GM12864 (cell line): ENCODE data around the gene ATP6V1B1.

ENCODE experiments used
- DNase-seq: peaks from one replicate; pipeline ENCODE4 v3.0.0-alpha.2; 2011; ENCODE audit warnings: low read depth
- H3K4me3 ChIP-seq: 2 replicates; pipeline ENCODE4 v1.5.1; 2011; ENCODE audit warnings: mild to moderate bottlenecking, low read depth, low read length, control low read depth
- CTCF ChIP-seq: IDR thresholded peaks from 2 replicates; pipeline ENCODE4 v1.5.1; 2011; ENCODE audit warnings: low read depth, mild to moderate bottlenecking, moderate library complexity, low read length, control low read depth, inconsistent platforms; ENCODE audit errors: missing control alignments

The ATP6V1B1 gene

GRCh38 chr2:70906439-70907005, 29.2 kb upstream of the ATP6V1B1 start:
- DNase-seq: no peak
- no peak overlapping the region for H3K4me3 ChIP-seq
- TF ChIP-seq CTCF: no peak

DNA sequence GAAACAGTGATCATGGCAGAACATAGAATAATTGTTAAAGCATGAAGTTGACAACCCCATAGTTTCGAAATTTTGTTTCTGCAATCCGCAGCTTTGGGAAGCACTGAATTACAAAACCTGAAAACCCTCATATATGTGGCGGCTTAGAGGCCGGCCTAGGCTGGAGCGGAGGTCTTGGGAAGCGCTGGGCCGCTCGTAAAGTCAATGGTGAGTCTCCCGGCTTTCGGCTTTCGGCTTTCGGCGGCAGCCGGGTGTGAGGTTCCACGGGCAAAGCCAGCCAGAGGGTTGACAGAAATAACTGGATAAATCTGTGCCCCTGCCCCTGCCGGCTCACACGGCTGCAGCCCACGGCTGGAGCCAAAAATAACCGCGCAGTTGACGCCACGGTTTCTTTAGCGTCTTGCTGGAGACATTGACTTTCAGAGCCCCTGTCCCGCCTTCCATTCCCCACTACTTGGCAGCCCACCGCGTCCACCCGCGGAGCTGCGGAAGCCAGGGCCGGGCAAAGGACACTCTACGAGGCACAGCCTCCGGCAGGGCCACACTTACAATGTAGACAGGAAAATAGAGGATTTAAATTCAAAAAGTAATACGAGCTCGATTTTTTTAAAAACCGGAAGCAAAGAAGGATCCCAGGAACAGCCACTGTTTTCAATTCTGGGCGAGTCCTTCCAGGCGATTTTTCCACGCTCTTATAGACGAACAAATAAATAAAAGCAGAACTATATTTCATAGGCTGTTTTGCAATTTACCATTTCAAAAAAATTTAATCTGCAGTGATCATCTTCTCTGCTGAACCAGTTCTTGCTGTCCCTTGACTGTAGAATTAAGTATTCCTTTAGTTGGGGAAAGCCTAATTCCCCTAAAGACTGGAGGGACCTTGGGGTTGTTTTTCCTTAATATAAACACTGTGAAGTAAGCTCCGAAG, 28.3 kb upstream of the ATP6V1B1 start:
- H3K4me3 ChIP-seq: no peak overlapping the region
- TF ChIP-seq CTCF: no peak
- DNase-seq: no peak

- H3K4me3 ChIP-seq: no peak overlapping the region
- no peak for TF ChIP-seq CTCF
- DNase-seq: no peak
These were observed 19.4 kb upstream of the ATP6V1B1 start for GRCh38 chr2:70916291-70916690.

DNA sequence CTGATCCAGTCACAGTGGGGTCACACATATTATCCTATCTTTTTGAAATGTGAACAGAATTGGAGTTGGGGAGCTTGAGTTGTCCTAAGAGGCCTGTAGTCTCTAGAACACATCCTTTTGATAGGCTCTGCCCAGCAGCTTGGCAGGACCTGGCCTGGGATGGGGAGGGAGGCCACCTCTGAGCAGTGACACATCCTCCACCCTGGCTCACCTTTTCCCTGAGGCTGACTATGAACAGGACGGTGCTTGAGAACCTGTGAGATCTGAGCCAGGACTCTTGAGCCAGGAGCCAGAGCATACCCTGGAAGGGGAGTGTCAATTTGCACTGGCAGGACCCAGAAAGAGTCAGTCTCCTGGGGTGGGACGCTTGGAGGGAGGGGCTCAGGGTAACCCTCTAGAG, 17.7 kb upstream of the ATP6V1B1 start:
- TF ChIP-seq CTCF: no peak
- no peak overlapping the region for H3K4me3 ChIP-seq
- DNase-seq: no peak

DNA sequence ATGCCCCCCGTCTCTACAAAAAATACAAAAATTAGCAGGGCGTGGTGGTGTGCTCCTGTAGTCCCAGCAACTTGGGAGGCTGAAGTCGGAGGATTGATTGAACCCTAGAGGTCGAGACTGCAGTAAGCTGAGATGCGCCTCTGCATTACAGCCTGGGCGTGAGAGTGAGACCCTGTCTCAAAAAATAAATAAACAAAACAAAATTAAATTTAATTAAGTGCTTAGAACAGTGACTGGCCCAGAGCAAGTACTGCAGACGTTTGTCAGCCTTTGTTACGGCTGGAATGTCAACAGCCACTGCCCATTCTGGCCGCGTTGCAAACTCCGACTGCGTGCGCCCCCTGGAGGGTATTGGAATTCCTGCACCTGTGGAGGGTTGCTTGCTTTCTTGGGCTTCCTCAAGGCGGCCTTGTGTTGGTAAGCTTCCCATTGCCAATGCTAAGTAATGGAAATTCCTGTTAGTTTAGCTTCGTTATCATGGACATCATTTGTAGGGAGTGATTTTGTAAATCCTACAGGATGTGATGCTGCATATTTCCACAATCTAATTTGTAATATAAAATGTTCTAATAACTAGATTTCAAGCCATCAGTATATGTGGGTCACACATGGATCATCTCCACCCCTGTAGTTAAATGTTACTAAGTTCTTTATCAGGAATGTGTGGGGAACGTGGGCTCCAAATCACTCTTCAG, 15.9 kb upstream of the ATP6V1B1 start:
- TF ChIP-seq CTCF: peak; percentile 90
- no peak overlapping the region for H3K4me3 ChIP-seq
- DNase-seq: peak; percentile 7

GRCh38 chr2:70920367-70920715, 15.4 kb upstream of the ATP6V1B1 start:
- TF ChIP-seq CTCF: no peak
- no peak overlapping the region for H3K4me3 ChIP-seq
- no peak for DNase-seq
